ENCODE measurements around the gene NDUFB5. TPM values are rescaled to one million over a fixed set of nuclear protein-coding genes. Genes with fewer than 3 reads are reported as not detected.

The NDUFB5 gene
- total RNA-seq, 1 experiment from 2014 or later = 116 TPM

- TF ChIP-seq ATF3 (IDR thresholded peaks at IDR 0.05) = no peak
- peak; percentile 96 for TF ChIP-seq POLR2AphosphoS5 (IDR thresholded peaks at IDR 0.05; ENCODE audit: low read depth, low read length)
- TF ChIP-seq SIN3A (IDR thresholded peaks at IDR 0.05; ENCODE audit: low read depth) = peak; percentile 85
- TF ChIP-seq MAX (IDR thresholded peaks at IDR 0.05) = peak; percentile 80
- TF ChIP-seq EZH2 (IDR thresholded peaks at IDR 0.05) = no peak
- no peak for TF ChIP-seq JUND (IDR thresholded peaks at IDR 0.05)
- peak; percentile 87 for TF ChIP-seq POLR2A (IDR thresholded peaks at IDR 0.05; ENCODE audit: borderline replicate concordance, extremely low read depth, insufficient read depth, insufficient read length)
Measured at GRCh38 chr3:179604321-179605078, at the start of gene NDUFB5, which contains the start of gene MRPL47 (continued).

GRCh38 chr3:179558742-179559364 lies 45.7 kb upstream of the NDUFB5 start:
- no peak overlapping the region for H3K9ac ChIP-seq (ENCODE audit: low read length)
- intact Hi-C loops (cut with micrococcal nuclease) = loop anchor here (1.0 to 5.0 kb wide), 5 partner anchors 113 to 1122 kb away; partner anchors contain the start of gene ZNF639
- no peak overlapping the region for H2AFZ ChIP-seq (ENCODE audit: low read depth, low read length, poor library complexity, severe bottlenecking)
- ATAC-seq (no peak), DNase-seq (ENCODE audit: low read depth, low spot score) (peak; percentile 57)
- H3K79me2 ChIP-seq (ENCODE audit: insufficient read depth, low read length) = peaks cover 4% of the 10 kb centered on the region
- H3K36me3 ChIP-seq (ENCODE audit: control insufficient read depth in 1 of 2, insufficient read depth in 2 of 2, low read length in 2 of 2) = no peaks in the 10 kb centered on the region
- H3K27me3 ChIP-seq (ENCODE audit: insufficient read depth, low read length) = no peaks in the 10 kb centered on the region
- no peak overlapping the region for H3K4me2 ChIP-seq (ENCODE audit: low read length)
- no peaks in the 10 kb centered on the region for H3K9me3 ChIP-seq (ENCODE audit: control insufficient read depth in 1 of 2, insufficient read depth in 1 of 2, low read depth in 1 of 2, low read length in 2 of 2)
- peaks cover 0 to 6% of the 10 kb centered on the region in 2 experiments; a peak in 1 of 4 replicates for H3K4me1 ChIP-seq (ENCODE audit: control insufficient read depth in 1 of 2, insufficient read depth in 2 of 2, low read length in 2 of 2)
- no peaks in the 10 kb centered on the region for H3K9me2 ChIP-seq (ENCODE audit: insufficient read depth)
- no peak overlapping the region for H3K27ac ChIP-seq (ENCODE audit: low read depth, low read length)
- RAD21 ChIA-PET (ENCODE audit: low non-redundant PET in 1 of 2, low total read pairs in 2 of 2, uncharacterized antibody in 2 of 2, unreplicated experiment in 2 of 2) = no interaction called here
- CTCF ChIA-PET = no interaction called here
- no peaks in the 10 kb centered on the region for H4K20me1 ChIP-seq (ENCODE audit: insufficient read depth)
- no TSS peak for BruUV-seq (replicated peaks)
- POLR2A ChIA-PET = no interaction called here
- no peak overlapping the region for H3K4me3 ChIP-seq (replicated peaks in 1 of 2; ENCODE audit: low read depth in 1 of 2, low read length in 2 of 2)
- TF ChIP-seq FOSL1 (IDR thresholded peaks at IDR 0.05; ENCODE audit: low read depth) = no peak
- TF ChIP-seq CTCF (IDR thresholded peaks at IDR 0.05 in 2 of 3, conservative IDR thresholded peaks at IDR 0.05 in 1 of 3; ENCODE audit: borderline replicate concordance in 1 of 3, insufficient read depth in 1 of 3, low read depth in 2 of 3, low read length in 2 of 3) = peak; percentile 73 to 91 (median 86)
- TF ChIP-seq RAD21 (IDR thresholded peaks at IDR 0.05; ENCODE audit: low read depth) = peak; percentile 93
- no peak for TF ChIP-seq EGR1 (IDR thresholded peaks at IDR 0.05; ENCODE audit: low read depth)
